WTC11 (cell line): ENCODE data around the gene MRPS18B. TPM values are rescaled to one million over a fixed set of nuclear protein-coding genes. Genes with fewer than 3 reads are reported as not detected.
A peak's percentile ranks its signal among the peaks of the same experiment; 100 is the strongest.

Source experiments
- ATAC-seq: fragments of 200-7000 bp; cut with Tn5 transposase; 2 replicates; pipeline ENCODE4 v1.10.0; 2021; ENCODE audit warnings: mild to moderate bottlenecking, moderate library complexity
- CTCF ChIA-PET: fragments of 300-600 bp; sonication (Branson Sonifier 250); formaldehyde crosslinking; loops from one replicate; lab custom pipeline; 2021; ENCODE audit warnings: antibody characterized with exemption; lab: Charles Lee
- POLR2A ChIA-PET: fragments of 350-600 bp; sonication (Branson Sonifier 250); formaldehyde crosslinking; loops from one replicate; lab custom pipeline; 2021; ENCODE audit warnings: antibody characterized with exemption; lab: Charles Lee
- DNase-seq: peaks from one replicate; pipeline ENCODE4 v3.0.0; 2021; ENCODE audit warnings: low spot score
- H3K27ac Mint-ChIP-seq: 2 replicates; pipeline ENCODE4 v1.8.0; 2021; ENCODE audit warnings: mixed read lengths
- H3K27me3 Mint-ChIP-seq: 2 replicates; pipeline ENCODE4 v1.8.0; 2021; ENCODE audit warnings: low read depth, mild to moderate bottlenecking, moderate library complexity, mixed read lengths
- H3K36me3 Mint-ChIP-seq: 2 replicates; pipeline ENCODE4 v1.8.0; 2021; ENCODE audit warnings: mixed read lengths
- H3K4me1 Mint-ChIP-seq: 2 replicates; pipeline ENCODE4 v1.8.0; 2022; ENCODE audit warnings: mixed read lengths
- H3K4me3 Mint-ChIP-seq: 2 replicates; pipeline ENCODE4 v1.8.0; 2021; ENCODE audit warnings: mild to moderate bottlenecking, moderate library complexity, mixed read lengths
- H3K9me3 Mint-ChIP-seq: 2 replicates; pipeline ENCODE4 v1.8.0; 2021; ENCODE audit warnings: mixed read lengths
- ARID4B ChIP-seq: sonication (generic); formaldehyde crosslinking; IDR thresholded peaks from 2 replicates; pipeline ENCODE4 v1.8.0; 2023; ENCODE audit warnings: missing genetic modification reagents, mild to moderate bottlenecking, borderline replicate concordance
- ATF3 ChIP-seq: sonication (generic); formaldehyde crosslinking; conservative IDR thresholded peaks from 2 replicates; pipeline ENCODE4 v1.8.1; 2022; ENCODE audit warnings: mild to moderate bottlenecking, missing genetic modification reagents
- CREM ChIP-seq: sonication (generic); formaldehyde crosslinking; IDR thresholded peaks from 2 replicates; pipeline ENCODE4 v1.8.1; 2022; ENCODE audit warnings: mild to moderate bottlenecking, missing genetic modification reagents, moderate library complexity
- E2F4 ChIP-seq: sonication (generic); formaldehyde crosslinking; IDR thresholded peaks from 2 replicates; pipeline ENCODE4 v1.8.1; 2022; ENCODE audit warnings: low read depth, mild to moderate bottlenecking, moderate library complexity, missing genetic modification reagents, borderline replicate concordance
- ESRRA ChIP-seq: sonication (generic); formaldehyde crosslinking; IDR thresholded peaks from 2 replicates; pipeline ENCODE4 v1.8.1; 2022; ENCODE audit warnings: mild to moderate bottlenecking, missing genetic modification reagents, borderline replicate concordance
- ETV6 ChIP-seq: sonication (generic); formaldehyde crosslinking; IDR thresholded peaks from 2 replicates; pipeline ENCODE4 v1.8.1; 2022; ENCODE audit warnings: mild to moderate bottlenecking, missing genetic modification reagents
- FOXP4 ChIP-seq: sonication (generic); formaldehyde crosslinking; IDR thresholded peaks from 2 replicates; pipeline ENCODE4 v1.8.0; 2022; ENCODE audit warnings: mild to moderate bottlenecking, missing genetic modification reagents
- HMGXB4 ChIP-seq: sonication (generic); formaldehyde crosslinking; IDR thresholded peaks from 2 replicates; pipeline ENCODE4 v1.8.1; 2023; ENCODE audit warnings: mild to moderate bottlenecking, moderate library complexity, missing genetic modification reagents
- MLX ChIP-seq: sonication (generic); formaldehyde crosslinking; IDR thresholded peaks from 2 replicates; pipeline ENCODE4 v1.8.1; 2023; ENCODE audit warnings: mild to moderate bottlenecking, missing genetic modification reagents, moderate library complexity
- NFATC4 ChIP-seq: fragments of 250-450 bp; sonication (Bioruptor Pico); IDR thresholded peaks from 2 replicates; pipeline ENCODE4 v1.9.0; 2021; ENCODE audit warnings: mild to moderate bottlenecking
- NFE2L1 ChIP-seq: sonication (generic); formaldehyde crosslinking; IDR thresholded peaks from 2 replicates; pipeline ENCODE4 v1.8.1; 2023; ENCODE audit warnings: missing genetic modification reagents
- NR1H2 ChIP-seq: sonication (generic); formaldehyde crosslinking; IDR thresholded peaks from 2 replicates; pipeline ENCODE4 v1.9.0; 2021; ENCODE audit warnings: mild to moderate bottlenecking, moderate library complexity, missing genetic modification reagents
- NR3C1 ChIP-seq: sonication (generic); formaldehyde crosslinking; conservative IDR thresholded peaks from 2 replicates; pipeline ENCODE4 v1.8.1; 2023; ENCODE audit warnings: low read depth, mild to moderate bottlenecking, missing genetic modification reagents
- SMAD4 ChIP-seq: sonication (generic); formaldehyde crosslinking; IDR thresholded peaks from 2 replicates; pipeline ENCODE4 v1.8.0; 2022; ENCODE audit warnings: mild to moderate bottlenecking, missing genetic modification reagents
- ZNF232 ChIP-seq: sonication (generic); formaldehyde crosslinking; IDR thresholded peaks from 2 replicates; pipeline ENCODE4 v1.8.0; 2022; ENCODE audit warnings: mild to moderate bottlenecking, missing genetic modification reagents
- ZNF263 ChIP-seq: sonication (generic); formaldehyde crosslinking; IDR thresholded peaks from 2 replicates; pipeline ENCODE4 v1.8.1; 2022; ENCODE audit warnings: low read depth, mild to moderate bottlenecking, moderate library complexity, missing genetic modification reagents
- ZNF396 ChIP-seq: fragments of 250-450 bp; sonication (Bioruptor Pico); IDR thresholded peaks from 2 replicates; pipeline ENCODE4 v1.8.0; 2021; ENCODE audit warnings: mild to moderate bottlenecking, moderate library complexity, borderline replicate concordance
- ZNF416 ChIP-seq: fragments of 250-450 bp; sonication (Bioruptor Pico); IDR thresholded peaks from 2 replicates; pipeline ENCODE4 v1.9.0; 2021; ENCODE audit warnings: mild to moderate bottlenecking, inconsistent platforms
- ZSCAN18 ChIP-seq: fragments of 250-450 bp; sonication (Bioruptor Pico); IDR thresholded peaks from 2 replicates; pipeline ENCODE4 v2.1.2; 2022; ENCODE audit warnings: mild to moderate bottlenecking, moderate library complexity
- total RNA-seq: library from RNA; stranded (reverse); gene quantifications from 3 replicates; pipeline ENCODE4 v1.2.3, GENCODE V29; 2021

The MRPS18B gene
- total RNA-seq, 1 experiment from 2014 or later = 67.8 TPM

GRCh38 chr6:30616811-30617564 lies 652 bp upstream of the MRPS18B start, which contains the start of gene PPP1R10 (continued):
- TF ChIP-seq ATF3 (no peak), ZNF416 (CRISPR knock-in tag) (peak; percentile 89; the same call in 1 of the 2 replicates), ARID4B (CRISPR knock-in tag) (no peak), ZNF396 (CRISPR knock-in tag) (no peak), ZSCAN18 (CRISPR knock-in tag) (no peak), NR3C1 (no peak), SMAD4 (no peak), FOXP4 (CRISPR knock-in tag) (peak; percentile 50; the same call in 1 of the 2 replicates), ZNF263 (CRISPR knock-in tag) (no peak), CREM (CRISPR knock-in tag) (no peak; the same call in 1 of the 2 replicates)

GRCh38 chr6:30618270-30618797 lies 694 bp downstream of the MRPS18B start:
- no peaks in the 10 kb centered on the region; the same call in 1 of the 2 replicates for H3K27me3 Mint-ChIP-seq
- POLR2A ChIA-PET = interaction anchor here (0.7 kb wide), 1 partner anchor 99 kb away, joined by 3 read pairs; the partner anchor contains the start of gene MDC1
- DNase-seq = no peak
- H3K27ac Mint-ChIP-seq = peak overlapping the region; percentile 93
- no peak for ATAC-seq
- TF ChIP-seq E2F4 (CRISPR knock-in tag) = no peak
- TF ChIP-seq ESRRA = no peak
- no peak for TF ChIP-seq ATF3
- no peak for TF ChIP-seq ETV6
- no peak for TF ChIP-seq MLX (CRISPR knock-in tag)
- TF ChIP-seq NFATC4 (CRISPR knock-in tag) = no peak
- TF ChIP-seq NR1H2 (CRISPR knock-in tag) = no peak
- no peak for TF ChIP-seq NFE2L1 (CRISPR knock-in tag)
- TF ChIP-seq ZNF232 (CRISPR knock-in tag) = no peak
- no peak for TF ChIP-seq HMGXB4 (CRISPR knock-in tag)
- TF ChIP-seq, all 79 proteins: peak for 0
- Mint-ChIP-seq H3K9me3 (no peaks in the 10 kb centered on the region), H3K36me3 (peaks cover 54% of the 10 kb centered on the region), H3K4me1 (peaks cover 24% of the 10 kb centered on the region), H3K4me3 (peak overlapping the region; percentile 96)
- CTCF ChIA-PET = interaction anchor here (0.6 to 1.9 kb wide), 7 partner anchors 8 to 469 kb away, joined by 3 to 7 read pairs (median 4); partner anchors contain the start of genes ATAT1 and DHX16
